Frontal cortex (tissue), 1 donor: ENCODE data around the gene ZNF718. TPM values are rescaled to one million over a fixed set of nuclear protein-coding genes. Genes with fewer than 3 reads are reported as not detected.

Experiments used
- total RNA-seq: library from RNA; depleted of rRNA; stranded (reverse); fragments of >200 nt; gene quantifications from one replicate; pipeline ENCODE4 v1.2.3, GENCODE V29; 2014

The ZNF718 gene
- total RNA-seq, 1 donor from 2014 or later: 26.1 TPM

Other genes starting within 250 kb of the ZNF718 start
- 55.8 TPM for gene ZNF595, start 71.2 kb upstream of the ZNF718 start, total RNA-seq
- 0.82 TPM for gene ZNF732, start 181.0 kb downstream of the ZNF718 start, total RNA-seq
- gene ZNF141, start 213.3 kb downstream of the ZNF718 start, total RNA-seq: 77.5 TPM